Fibroblast of skin of back (primary cell): Measurements from ENCODE around the gene FAM83G.
"Not testable (repeated sequence)": the region's sequence is repeated elsewhere in the genome, so short reads cannot be mapped to it uniquely, and the experiment has no call there.

Experiments
- DNase-seq: peaks from one replicate; pipeline ENCODE4 v3.0.0-alpha.2; 2013

Gene FAM83G

GRCh38 chr17:19022747-19023146, 18.2 kb upstream of the FAM83G start:
- no peak for DNase-seq

- DNase-seq = no peak
Measured at GRCh38 chr17:19022128-19022527, 17.6 kb upstream of the FAM83G start.

- no peak for DNase-seq
Measured at GRCh38 chr17:19021622-19022083, 17.1 kb upstream of the FAM83G start.

- DNase-seq = not testable (repeated sequence)
Measured at GRCh38 chr17:19021011-19021621, 16.6 kb upstream of the FAM83G start.

- no peak for DNase-seq
Measured at GRCh38 chr17:19020016-19020415, 15.5 kb upstream of the FAM83G start.

GRCh38 chr17:19019041-19019941, 14.7 kb upstream of the FAM83G start:
- no peak for DNase-seq

- DNase-seq = no peak
Measured at GRCh38 chr17:19018600-19018950, 14.0 kb upstream of the FAM83G start.

GRCh38 chr17:19017804-19018599, 13.4 kb upstream of the FAM83G start:
- DNase-seq = no peak

GRCh38 chr17:19017401-19017800, 12.8 kb upstream of the FAM83G start:
- no peak for DNase-seq

GRCh38 chr17:19016881-19017280, 12.3 kb upstream of the FAM83G start:
- no peak for DNase-seq

- no peak for DNase-seq
Measured at GRCh38 chr17:19016297-19016696, 11.7 kb upstream of the FAM83G start.

- DNase-seq = no peak
Measured at GRCh38 chr17:19015428-19015827, 10.9 kb upstream of the FAM83G start.

GRCh38 chr17:19014628-19015215, 10.2 kb upstream of the FAM83G start:
- no peak for DNase-seq

- DNase-seq = no peak
Measured at GRCh38 chr17:19013806-19014627, 9.5 kb upstream of the FAM83G start.

GRCh38 chr17:19013226-19013625, 8.7 kb upstream of the FAM83G start:
- no peak for DNase-seq

GRCh38 chr17:19012171-19013080, 7.9 kb upstream of the FAM83G start:
- DNase-seq = no peak

GRCh38 chr17:19011581-19011980, 7.0 kb upstream of the FAM83G start:
- no peak for DNase-seq

GRCh38 chr17:19010729-19011505, 6.4 kb upstream of the FAM83G start:
- DNase-seq = no peak

GRCh38 chr17:19009970-19010369, 5.4 kb upstream of the FAM83G start:
- DNase-seq = no peak

GRCh38 chr17:19006698-19007097, 2.1 kb upstream of the FAM83G start:
- DNase-seq = no peak
